ENCODE results near the gene SCN4A.

Gene SCN4A

GRCh38 chr17:64001763-64002529 lies 29.2 kb upstream of the SCN4A start:
- DNase-seq = no peak

GRCh38 chr17:64001091-64001579 lies 28.4 kb upstream of the SCN4A start:
- DNase-seq = no peak

DNA sequence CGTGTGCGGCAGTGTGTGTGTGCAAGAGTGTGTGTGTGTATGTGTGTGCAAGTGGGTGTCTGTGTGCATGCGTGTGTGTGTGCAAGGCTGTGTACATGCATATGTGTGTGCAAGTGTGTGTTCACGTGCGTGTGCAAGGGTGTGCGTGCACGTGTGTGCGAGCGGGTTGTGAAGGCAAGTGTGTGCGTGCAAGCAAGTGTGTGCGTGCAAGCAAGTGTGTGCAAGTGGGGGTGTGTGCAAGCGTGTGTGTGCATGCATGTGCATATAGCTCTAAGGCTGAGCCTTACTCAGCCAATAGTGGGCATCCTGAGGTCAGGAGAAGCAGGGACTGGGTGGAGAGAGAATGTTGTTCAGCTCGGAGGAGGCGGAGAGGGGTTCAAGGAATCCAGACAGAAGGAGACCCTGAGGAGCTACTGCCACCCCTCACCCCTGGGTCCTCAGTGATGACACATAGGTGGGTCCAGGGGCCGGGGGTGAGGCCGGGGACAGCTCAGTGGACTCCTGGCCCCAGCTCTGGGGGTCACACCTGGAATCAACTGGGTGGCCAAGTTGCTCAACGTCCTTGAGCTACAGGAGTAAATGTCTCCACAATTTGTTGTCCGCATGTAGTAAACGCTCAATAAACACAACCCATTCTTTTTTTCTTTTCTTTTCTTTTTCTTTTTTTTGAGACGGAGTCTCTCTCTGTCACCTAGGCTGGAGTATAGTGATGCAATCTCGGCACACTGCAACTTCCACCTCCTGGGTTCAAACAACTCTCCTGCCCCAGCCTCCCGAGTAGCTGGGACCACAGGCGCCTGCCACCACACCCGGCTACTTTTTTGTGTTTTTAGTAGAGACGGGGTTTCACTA lies 27.2 kb upstream of the SCN4A start:
- no peak for DNase-seq

GRCh38 chr17:63998721-63999679 lies 26.3 kb upstream of the SCN4A start:
- DNase-seq = no peak

- no peak for DNase-seq
Observed at GRCh38 chr17:63998050-63998720, 25.5 kb upstream of the SCN4A start, which contains the start of gene PRR29. Gene PRR29, plus strand, starts transcription at chr17:63998351. Its CDS starts 14 bp downstream, at chr17:63998365.

GRCh38 chr17:63997341-63998048 lies 24.8 kb upstream of the SCN4A start:
- no peak for DNase-seq

- no peak for DNase-seq
Observed at GRCh38 chr17:63996430-63997182, 23.9 kb upstream of the SCN4A start.

DNA sequence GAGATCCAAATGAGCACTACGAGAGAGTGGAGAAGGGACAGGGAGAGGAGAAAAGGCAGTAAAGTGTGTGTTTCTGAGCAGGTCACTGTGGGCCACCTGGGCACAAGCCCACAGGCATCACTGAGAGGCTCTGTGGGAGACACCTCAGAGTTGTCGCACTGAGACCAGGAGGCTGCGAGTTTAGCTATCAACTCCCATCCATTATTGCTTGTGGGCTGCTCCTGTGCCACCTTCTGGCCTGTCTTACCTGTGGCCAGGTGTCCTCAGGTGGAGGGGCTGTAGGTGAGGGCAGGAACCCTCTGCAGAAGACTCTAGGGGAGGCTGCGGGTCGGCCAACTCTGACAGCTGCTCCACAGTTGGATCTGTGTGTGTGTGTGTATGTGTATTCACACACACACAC lies 22.9 kb upstream of the SCN4A start:
- DNase-seq = no peak

GRCh38 chr17:63993368-63993985 lies 20.8 kb upstream of the SCN4A start:
- no peak for DNase-seq

GRCh38 chr17:63991611-63992010 lies 18.9 kb upstream of the SCN4A start:
- DNase-seq = no peak

- DNase-seq = no peak
Observed at GRCh38 chr17:63989622-63990345, 17.1 kb upstream of the SCN4A start.

- no peak for DNase-seq
Observed at GRCh38 chr17:63988741-63989621, 16.3 kb upstream of the SCN4A start.

DNA sequence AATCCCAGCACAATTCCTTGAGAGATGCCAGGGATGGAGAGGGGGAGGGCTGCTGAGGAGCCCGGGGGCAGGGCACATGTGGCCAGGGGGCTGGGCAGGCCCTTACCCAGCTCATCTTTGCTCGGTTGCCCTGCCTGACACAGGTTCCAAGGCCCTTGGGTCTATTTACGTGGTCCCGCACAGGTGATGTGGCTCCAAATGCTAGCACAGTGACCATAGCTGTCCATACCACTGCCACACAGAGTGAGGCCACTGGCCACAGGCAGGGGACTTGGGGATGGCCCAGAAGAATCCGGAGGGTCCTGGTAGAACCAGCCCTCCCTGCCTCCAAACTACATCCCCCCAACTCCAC lies 15.4 kb upstream of the SCN4A start:
- no peak for DNase-seq

DNA sequence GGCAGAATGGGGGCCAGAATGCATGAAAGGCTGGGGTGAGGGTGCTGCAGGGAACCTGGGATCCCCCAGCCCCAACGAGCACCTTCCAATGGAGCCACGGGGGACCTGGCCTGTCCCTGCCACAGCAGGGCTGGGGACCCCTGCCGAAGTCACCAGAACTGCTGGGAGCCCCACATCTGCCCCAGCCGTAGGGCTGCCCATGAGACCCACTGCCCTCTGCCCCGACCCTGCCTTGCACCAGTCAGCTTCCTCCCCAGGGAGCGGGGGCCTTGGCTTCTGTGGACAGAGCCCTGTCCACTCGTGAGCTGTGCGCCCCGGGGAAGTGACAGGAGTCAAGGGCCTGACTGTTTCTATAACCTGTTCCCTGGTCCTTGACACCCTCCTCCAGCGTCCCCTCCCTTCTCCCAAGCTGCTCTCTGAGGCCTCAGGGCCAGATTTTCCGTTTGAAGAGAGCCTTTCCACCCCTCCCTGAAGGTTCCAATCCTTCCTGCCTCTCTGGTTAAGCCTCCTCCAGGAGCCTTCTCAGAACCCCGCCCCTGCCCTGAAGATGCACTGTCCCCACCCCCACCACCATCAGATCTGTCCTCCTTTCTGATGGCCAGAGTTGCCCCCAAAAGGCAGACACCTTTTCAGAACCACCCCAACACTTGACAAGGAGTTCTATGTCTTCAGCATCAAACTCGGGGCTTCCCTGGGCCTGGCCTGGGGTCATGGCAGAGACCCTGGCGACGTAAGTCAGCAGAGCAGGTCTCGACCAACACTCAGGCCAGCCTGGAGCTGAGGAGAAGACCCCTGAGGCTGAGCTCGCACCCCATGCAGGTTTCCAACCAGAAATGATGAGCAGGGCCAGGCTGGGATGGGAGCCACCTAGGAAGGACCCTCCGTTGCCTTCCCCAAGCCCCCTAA lies 14.8 kb upstream of the SCN4A start:
- no peak for DNase-seq

DNA sequence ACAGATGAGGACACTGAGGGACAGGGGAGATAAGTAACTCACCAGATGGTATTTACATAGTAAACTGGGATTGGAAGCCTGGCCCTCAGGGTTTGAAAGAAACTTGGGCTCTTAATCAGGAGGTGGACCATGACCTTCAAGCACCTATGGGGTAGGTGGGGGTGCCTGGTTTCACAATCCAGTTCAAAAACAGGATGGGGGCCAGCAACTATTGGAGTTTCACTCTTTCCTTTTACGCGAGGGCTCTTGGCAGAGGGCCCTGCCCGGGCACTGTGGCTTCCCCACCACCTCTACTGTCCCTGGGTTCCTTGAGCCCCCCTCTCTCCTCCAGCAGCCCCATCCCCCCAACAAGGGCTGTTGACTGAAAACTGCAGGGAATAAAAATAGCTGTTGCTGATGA lies 14.1 kb upstream of the SCN4A start:
- DNase-seq = no peak

- DNase-seq = no peak
Observed at GRCh38 chr17:63985387-63986140, 12.8 kb upstream of the SCN4A start.
